ENCODE results near the gene ARG2. TPM values are rescaled to one million over a fixed set of nuclear protein-coding genes. Genes with fewer than 3 reads are reported as not detected.

Gene ARG2
- total RNA-seq (2022; extraction: Qiagen RNA extraction; ENCODE audit: low read depth): 1.6 to 2.2 TPM (median 2.1 TPM) in 5 replicates

GRCh38 chr14:67619446-67620216 lies at the start of gene ARG2:
Gene ARG2 (plus strand): TSS chr14:67619920. CDS start chr14:67619978, 58 bp downstream.

GRCh38 chr14:67599698-67600561 lies 19.8 kb upstream of the ARG2 start, which contains the start of gene PIGH:
Gene PIGH (minus strand): TSS chr14:67600268. CDS start chr14:67600203, 65 bp downstream.

GRCh38 chr14:67674480-67675218 lies 54.9 kb downstream of the ARG2 start, which contains the start of gene VTI1B:
Gene VTI1B (minus strand): TSS chr14:67674632. CDS start chr14:67674489, 143 bp downstream.

GRCh38 chr14:67695394-67695949 lies 75.8 kb downstream of the ARG2 start, which contains the start of gene RDH11:
Gene RDH11 (minus strand): TSS chr14:67695764. CDS start chr14:67695703, 61 bp downstream.

Other genes with a start within 250 kb of the ARG2 start
- gene PLEK2, start 207.8 kb upstream of the ARG2 start, total RNA-seq (2022; extraction: Qiagen RNA extraction; ENCODE audit: low read depth): 19.1 to 23.2 TPM (median 22.6 TPM) in 5 replicates
- 0.09 to 0.50 TPM (median 0.21 TPM) in 5 replicates for gene TMEM229B, start 131.2 kb upstream of the ARG2 start, total RNA-seq (2022; extraction: Qiagen RNA extraction; ENCODE audit: low read depth)
- 2.5 to 4.1 TPM (median 3.0 TPM) in 5 replicates for gene PLEKHH1, start 86.6 kb upstream of the ARG2 start, total RNA-seq (2022; extraction: Qiagen RNA extraction; ENCODE audit: low read depth)
- gene PIGH, start 19.7 kb upstream of the ARG2 start, total RNA-seq (2022; extraction: Qiagen RNA extraction; ENCODE audit: low read depth): 16.2 to 22.9 TPM (median 20.3 TPM) in 5 replicates
- 78.7 to 100 TPM (median 88.9 TPM) in 5 replicates for gene VTI1B, start 54.7 kb downstream of the ARG2 start, total RNA-seq (2022; extraction: Qiagen RNA extraction; ENCODE audit: low read depth)
- gene RDH11, start 75.8 kb downstream of the ARG2 start, total RNA-seq (2022; extraction: Qiagen RNA extraction; ENCODE audit: low read depth): 55.6 to 63.7 TPM (median 61.9 TPM) in 5 replicates
- gene RDH12, start 82.0 kb downstream of the ARG2 start, total RNA-seq (2022; extraction: Qiagen RNA extraction; ENCODE audit: low read depth): not detected in 5 replicates
- gene ZFYVE26, start 196.7 kb downstream of the ARG2 start, total RNA-seq (2022; extraction: Qiagen RNA extraction; ENCODE audit: low read depth): 4.4 to 6.4 TPM (median 5.5 TPM) in 5 replicates
- 3.5 to 5.4 TPM (median 4.3 TPM) in 5 replicates for gene RAD51B, start 199.9 kb downstream of the ARG2 start, total RNA-seq (2022; extraction: Qiagen RNA extraction; ENCODE audit: low read depth)

Data from A549 treated with GW870086 at 1 μM for 4 hours (cell line).